GM21528 (cell line): ENCODE measurements around the gene WDR48.
A peak's percentile ranks its signal among the peaks of the same experiment; 100 is the strongest.

Source experiments
- ATAC-seq: cut with Tn5 transposase; IDR thresholded peaks from one replicate; pipeline ENCODE4 v1.9.1; 2021; ENCODE audit warnings: mild to moderate bottlenecking, moderate library complexity; ENCODE audit not compliant: unreplicated experiment, low FRiP score

WDR48 gene

DNA sequence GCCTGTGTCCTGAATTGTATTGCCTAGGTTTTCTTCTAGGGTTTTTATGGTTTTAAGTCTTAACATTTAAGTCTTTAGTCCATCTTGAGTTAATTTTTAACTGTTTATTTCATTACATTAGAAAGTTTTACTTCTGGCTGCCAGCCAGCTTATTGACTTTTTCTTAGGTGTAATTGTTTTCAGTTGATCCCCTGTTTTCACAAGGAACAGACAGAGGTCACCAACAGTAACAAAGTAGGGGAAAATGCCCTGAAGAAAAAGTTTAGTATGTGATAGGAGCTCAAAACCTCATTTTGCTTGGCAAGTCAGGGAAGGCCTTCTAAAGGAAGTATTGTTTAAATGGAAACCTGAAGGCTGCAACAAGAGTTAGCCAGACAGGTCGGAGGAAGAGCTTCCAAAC, 10.4 kb downstream of the WDR48 start:
- ATAC-seq = no peak

DNA sequence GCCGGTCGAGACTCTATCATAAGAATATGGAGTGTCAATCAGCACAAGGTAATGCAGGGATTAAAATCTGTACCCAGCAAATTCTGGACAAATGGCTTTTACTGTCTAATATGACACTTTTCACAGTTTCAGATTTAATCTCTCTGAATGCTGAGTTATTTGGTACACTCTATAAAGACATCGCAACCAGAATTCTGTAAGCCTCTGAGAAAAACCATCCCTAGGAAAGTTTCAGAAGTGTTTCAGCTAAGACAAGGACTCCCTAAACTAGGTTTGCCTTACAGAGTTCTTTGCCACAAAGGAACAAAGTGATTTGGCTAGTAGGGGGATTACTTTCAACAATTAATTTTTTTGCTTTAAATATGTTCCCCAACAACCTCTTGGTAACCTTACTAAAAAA, 11.3 kb downstream of the WDR48 start:
- no peak for ATAC-seq

DNA sequence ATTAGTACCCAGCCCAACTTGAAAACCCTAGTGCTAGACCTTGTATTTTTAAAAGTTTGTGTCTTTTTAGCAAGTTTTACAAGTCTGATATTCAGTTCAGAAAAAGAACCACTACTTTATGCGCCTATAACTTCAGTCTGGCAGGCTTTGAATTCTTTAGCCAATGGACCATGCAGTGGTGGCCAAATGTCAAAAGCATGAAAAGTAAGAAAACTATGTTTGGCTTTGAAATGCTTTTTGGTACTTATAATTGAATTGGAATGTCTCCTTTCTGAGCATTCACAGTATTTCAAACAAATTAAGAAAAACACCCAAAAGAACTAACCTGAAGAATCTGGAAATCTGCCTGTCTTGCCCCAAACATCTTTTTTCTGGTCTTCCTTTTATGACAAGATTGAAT, 12.8 kb downstream of the WDR48 start:
- ATAC-seq = no peak

DNA sequence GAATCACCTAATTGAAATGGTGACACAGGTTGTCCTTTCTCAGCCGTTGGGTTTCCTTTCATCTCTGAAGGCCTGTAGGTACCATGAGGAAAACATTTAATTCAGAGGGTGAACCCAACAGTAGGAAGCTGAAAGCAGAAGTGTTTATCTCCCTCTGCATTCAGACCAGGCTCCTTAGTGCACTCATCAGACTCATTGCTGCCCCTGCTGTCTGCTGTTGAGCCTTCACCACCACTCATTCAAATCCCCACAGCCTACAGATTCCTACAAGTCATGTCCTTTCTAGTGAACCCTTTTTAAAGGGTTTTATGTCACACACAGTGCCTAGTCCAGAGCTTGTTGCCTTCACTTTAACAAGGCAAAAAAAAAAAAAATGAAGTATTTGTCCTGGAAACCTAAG, 13.4 kb downstream of the WDR48 start:
- peak; percentile 95 for ATAC-seq

DNA sequence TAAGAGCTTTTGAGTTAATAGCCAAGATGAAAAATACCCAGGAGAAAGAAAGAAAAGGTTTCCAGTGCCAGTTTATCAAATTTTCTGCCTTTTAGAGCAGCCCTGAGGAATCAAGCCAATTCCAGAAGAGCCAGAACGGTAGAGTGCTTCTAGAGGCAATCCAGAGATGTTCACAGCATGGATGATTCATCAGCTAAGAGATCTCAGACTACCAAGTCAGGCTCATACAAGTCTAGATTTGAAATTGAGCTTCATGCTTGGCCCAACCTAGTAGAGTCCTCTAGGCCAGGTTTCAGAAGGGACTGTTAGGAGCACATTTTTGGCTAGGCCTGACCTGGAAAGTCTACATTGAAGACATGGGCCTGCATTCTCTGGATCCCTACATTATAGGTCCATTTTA, 15.5 kb downstream of the WDR48 start:
- no peak for ATAC-seq

DNA sequence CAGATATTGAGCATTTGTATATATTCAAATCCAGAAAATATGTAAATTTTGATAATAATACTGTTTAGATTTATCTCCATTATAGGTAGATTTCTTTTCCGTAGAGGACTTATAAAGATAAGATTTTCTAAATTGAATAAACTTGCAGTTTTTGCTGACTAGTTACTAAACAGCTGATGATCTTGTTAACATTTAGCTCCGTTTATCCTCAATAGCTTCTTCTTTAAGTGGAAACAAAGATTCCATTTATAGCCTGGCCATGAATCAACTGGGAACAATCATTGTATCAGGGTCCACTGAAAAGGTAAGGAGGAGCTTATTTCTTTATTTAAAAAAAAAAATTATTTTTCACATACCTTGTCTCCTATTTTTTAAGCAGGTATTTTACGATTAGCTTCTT, 16.7 kb downstream of the WDR48 start:
- ATAC-seq = no peak

DNA sequence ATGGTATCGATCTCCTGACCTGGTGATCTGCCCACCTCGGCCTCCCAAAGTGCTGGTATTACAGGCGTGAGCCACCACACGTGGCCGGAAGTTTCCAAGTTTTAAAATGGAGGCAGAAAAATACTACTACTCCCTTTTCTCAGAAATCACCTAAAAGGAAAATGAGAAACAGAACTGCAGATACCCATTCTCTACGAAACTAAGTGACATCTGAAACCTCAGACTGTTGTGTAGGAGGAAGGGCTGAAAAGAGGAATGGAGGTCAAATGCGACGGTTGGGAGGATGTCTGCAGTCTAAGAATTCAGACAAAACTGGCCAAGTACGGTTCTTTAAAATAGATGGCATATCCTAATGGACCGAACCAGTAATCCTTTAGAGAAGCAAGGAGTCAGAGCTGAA, 24.1 kb downstream of the WDR48 start:
- no peak for ATAC-seq

DNA sequence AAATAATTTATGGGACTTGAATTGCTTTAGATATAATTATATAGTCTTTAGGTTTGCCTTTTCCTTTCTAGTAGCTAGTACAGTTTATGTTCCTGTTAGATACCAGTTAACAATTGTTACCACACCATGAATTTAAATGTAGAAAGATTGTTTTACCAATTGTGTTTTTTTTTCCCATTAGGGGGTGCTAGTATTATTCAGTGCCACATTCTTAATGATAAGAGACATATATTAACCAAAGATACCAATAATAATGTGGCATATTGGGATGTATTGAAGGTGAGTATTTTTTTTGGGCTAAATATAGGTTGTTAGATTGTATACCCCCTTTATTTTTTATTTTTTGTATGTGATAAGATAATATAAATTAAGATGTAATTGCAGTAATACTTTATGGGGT, 27.7 kb downstream of the WDR48 start:
- ATAC-seq = no peak

DNA sequence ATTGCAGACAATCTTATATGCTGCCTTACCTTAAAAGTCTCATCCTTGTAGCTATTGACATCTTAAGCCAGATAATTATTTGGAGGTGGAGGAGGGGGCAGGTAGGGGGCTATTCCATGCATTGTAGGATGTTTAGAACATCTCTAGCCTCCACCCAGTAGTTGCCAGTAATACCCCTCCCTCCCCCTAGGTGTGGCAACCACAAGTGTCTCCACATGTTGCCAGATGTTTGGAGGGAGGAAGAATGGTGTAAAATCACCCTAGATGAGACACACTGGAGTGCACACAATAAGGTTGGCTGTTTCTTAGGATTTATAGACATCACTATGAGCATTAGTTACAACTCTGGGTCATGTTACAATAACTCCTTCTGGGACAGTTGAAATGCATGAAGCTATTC, 28.2 kb downstream of the WDR48 start:
- no peak for ATAC-seq

DNA sequence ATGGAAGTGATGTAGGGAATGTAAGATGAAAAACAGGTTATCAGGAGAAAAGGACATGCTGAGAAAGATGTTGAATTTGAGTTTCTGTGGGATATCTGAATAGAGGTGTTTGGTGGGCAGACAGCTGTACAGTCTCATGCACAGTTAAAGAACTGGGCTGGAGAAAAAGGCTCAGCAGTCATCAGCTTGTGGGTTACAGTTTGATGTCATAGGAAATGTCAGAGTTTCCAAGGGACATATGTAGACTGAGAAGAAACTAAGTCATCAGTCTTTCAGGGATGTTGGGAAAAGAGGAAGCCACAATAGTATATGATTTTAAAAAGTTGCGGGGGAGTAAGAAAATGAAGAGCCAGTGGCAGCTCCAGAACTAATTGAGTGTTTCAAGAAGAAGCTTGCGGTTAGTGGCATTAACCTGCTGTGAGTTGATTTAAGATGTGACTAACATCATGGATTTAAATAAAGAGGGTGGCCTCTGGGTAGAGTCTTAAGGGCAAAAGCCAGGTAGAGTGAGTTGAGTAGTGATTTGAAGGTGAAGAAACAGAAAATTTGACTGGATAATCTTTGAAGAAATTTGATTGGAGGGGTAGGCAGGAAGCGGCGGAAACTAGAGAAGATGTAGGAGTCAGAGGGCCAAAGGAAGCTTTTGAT, 31.0 kb downstream of the WDR48 start:
- no peak for ATAC-seq

DNA sequence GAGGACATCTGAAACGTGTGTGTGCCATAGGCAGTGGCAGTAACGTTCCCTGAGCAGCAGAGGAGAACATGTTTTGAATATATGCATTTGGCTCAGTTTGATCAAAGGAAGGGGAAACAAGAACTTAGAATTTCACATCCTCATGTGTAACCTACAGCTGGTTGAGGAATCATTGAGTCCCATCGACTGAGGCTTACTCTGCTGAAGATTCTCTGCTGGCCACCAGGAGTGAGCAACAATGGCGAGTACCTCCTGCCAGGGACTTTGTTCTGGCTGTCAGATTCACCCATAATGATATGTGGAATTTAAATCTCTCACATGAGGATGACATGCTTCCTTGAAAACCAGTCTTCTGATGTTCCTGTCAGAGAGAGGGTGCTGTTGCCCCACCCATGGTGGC, 34.3 kb downstream of the WDR48 start:
- no peak for ATAC-seq

DNA sequence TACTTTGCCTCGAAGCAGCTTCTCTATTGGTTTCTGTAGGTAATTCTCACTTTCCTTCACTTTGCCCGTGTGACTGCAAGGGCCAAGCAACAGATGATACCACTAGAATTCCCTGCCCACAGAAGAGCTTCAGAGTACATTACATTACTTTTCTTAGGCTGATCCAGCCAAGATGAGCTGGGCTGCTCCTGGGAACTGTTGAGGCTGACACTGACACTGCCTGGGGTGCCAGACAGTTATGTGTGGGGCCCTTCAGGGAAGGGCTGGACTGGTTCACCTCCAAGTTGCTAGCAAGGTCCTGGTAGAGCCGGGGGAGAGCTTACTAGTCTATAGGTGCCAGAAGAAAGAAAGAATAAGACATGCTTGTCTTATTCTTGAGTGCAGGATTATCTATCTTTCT, 36.6 kb downstream of the WDR48 start:
- ATAC-seq = no peak

DNA sequence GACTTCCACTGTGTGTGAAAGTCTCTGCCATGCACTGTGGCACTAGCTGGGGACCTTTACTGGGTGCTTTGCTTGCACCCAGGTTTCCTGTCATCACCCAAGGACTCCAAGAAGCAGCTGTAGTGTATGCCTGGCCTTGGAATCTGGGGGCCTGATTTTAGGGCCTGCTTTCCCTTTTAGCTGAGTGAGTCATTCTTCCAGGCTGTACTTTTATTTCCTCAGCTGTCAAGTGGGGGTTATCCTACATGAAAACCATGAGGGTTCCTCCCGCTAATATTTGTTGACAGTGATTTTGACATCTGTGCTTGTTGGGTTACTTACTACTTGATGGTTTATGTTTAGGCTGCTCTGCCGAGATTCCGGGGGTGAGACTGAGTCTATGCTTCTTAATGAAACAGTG, 37.1 kb downstream of the WDR48 start:
- ATAC-seq = no peak

DNA sequence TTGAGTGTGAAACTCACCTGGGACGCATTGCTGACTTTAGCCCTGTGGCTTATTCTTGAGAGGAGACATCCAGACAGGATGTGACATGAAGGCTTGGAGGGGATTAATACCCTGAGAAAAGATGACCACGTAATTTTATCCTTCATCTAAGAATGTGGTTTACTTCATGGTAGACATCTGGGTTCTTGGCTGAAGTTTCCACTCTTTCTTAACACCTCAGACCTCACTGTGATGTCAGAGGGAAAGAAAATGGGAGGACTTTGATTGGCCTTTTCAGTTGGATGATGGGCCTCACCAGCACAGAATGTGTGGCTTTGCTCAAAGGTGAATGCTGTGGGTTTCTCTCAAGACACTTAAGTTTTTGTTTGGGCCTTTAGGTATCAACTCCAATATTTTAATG, 39.1 kb downstream of the WDR48 start:
- no peak for ATAC-seq

DNA sequence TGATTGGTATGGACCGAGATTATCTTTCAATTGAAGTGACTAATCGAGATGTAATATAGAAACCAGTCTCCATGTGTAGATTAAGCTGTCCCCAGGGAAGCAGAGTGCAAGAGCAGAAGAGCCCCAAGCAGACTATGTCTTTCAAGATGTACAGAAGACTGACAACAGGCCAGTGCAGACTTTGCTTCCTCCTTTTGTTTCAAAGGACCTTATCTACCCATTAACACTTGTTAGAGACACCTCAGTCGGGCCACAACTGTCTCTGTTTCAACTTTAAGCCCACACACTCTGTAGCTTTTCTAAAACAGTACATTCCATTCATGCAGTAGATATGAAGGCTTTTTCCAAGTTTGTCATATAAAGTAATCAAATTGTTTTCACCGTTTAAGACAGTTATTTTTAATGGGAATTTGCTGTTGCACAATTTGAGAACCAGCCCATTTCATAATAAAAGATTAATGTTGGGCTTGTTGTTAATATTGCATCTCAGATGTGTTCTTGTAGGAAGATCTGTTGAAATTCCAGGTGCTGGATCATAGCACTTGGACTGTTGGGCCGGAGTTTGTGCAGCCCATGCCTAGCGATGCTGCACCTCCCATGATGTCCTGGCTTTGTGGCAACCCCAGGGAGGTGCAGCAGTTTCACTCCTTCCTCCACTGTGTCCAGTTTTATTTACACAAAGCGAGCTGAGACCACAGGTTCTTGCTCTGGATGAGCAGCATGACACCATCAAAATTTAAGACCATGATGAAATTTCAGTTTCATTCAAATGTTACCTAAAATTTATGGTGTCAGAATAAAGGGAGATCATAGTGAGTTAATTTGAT, 43.2 kb downstream of the WDR48 start:
- ATAC-seq = no peak

DNA sequence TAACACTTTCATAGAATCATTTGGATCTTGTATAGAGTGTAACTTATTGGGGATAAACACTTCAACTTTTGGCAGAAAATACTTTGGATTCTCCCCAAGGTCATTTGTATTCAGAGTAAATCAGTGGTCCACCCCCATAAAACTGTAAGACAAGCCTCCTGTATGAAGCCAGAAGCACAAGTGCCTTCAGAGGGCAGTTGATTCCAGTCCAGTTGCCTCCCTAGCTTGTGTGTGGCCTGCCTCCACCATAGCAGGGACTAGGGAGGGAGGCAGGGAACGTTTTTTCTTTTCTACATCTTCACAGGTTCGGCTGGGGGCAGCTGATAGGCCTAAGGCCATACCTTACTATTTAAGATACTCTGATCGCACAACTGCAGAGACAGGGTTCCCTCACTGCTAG, 44.0 kb downstream of the WDR48 start:
- no peak for ATAC-seq

DNA sequence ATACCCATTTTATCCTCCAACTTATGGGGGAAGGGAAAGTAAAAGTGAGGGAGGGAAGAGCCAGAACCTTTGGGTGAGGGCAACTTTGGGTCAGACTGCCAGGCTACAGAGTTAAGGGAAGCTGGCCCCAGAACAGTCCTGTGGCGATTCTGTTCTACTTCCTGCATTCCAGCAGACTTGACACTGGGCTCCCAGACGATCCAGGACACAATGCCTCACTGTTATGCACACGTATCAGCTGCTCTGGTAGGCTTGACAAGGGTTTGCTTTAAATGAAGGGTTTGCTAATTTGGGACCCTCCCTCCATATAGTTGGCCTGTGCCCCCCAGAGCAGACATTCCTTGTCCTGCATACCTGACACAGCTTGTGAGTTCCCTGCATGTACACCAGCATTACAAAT, 45.0 kb downstream of the WDR48 start:
- no peak for ATAC-seq

DNA sequence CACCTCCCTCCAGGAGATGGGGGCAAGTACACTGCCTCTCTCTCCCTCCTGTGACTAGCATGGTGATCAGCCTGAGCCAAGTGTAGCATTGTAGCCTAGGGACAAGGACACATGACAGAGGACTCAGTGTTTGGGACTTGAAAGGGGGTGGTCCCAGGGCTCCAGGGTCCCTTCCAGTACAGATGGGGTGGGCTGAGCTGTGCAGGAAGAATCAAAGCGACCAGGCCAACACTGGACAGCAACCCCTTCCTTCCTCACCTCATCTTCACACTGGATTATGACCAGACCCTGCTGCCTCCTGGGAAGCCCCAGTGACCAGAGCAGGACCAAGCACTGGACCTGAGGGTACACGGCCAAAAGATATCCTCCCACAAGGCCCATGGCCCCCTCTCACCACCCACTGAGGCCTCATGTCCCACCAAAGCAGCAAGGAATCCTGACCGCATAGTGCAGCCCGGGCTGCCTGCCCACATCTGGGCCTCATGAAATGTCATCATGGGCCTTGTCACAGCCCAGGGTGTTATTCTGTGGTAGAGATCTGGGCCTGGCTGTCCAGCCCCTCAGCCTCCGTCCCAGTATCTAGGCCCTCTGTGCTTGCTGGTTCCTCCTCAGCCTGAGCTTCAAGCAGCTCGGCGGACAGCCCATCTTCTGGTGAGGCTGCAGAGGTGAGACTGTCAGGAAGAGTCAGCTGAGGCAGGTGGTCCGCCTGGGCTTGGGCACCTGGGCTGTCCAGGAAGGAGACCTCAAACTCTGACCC, 46.1 kb downstream of the WDR48 start:
- no peak for ATAC-seq

DNA sequence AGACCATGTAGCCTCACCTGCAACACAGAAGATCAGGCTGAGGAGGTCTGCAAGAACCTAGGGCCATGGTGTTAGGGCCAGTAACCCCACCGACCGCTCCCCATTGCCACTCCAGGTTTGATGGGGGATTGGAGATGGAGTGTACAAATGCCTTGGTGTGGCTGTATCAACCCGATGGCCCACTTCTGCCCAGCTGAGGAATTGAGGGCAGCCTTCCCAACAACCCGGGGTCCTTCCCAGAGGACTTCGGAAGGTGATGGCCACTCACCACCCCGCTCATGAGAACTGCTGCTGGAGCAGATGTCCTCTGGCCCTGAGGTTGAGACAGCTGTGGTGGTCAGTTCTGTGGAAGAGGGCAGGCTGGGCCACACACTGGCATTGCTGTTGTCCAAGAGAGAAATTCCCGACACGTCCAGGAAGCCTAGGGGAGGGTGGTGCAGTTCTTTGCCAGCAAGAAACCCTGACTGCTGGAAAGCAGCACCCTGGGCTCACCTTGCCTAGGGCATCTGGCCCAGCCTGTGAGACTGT, 46.7 kb downstream of the WDR48 start:
- ATAC-seq = no peak

DNA sequence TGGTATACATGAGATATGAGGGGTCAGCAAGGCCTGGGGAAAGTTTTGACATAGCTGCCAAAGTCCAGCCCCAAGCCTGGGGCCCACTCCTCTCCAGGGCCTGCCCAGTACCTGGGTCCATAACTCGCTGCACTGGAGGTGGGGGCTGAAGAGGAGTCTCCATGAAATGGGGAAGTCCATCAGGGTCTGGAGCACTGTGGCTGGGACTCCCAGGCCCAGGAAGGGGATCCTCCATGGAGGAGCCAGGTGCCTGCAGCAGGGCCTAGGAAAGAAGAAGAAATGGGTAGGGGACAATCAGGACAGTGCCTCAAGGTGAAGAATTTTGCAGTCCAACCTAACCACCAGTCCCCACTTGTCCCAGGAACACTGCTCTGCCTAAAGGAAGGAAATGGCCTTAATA, 47.4 kb downstream of the WDR48 start:
- ATAC-seq = no peak

DNA sequence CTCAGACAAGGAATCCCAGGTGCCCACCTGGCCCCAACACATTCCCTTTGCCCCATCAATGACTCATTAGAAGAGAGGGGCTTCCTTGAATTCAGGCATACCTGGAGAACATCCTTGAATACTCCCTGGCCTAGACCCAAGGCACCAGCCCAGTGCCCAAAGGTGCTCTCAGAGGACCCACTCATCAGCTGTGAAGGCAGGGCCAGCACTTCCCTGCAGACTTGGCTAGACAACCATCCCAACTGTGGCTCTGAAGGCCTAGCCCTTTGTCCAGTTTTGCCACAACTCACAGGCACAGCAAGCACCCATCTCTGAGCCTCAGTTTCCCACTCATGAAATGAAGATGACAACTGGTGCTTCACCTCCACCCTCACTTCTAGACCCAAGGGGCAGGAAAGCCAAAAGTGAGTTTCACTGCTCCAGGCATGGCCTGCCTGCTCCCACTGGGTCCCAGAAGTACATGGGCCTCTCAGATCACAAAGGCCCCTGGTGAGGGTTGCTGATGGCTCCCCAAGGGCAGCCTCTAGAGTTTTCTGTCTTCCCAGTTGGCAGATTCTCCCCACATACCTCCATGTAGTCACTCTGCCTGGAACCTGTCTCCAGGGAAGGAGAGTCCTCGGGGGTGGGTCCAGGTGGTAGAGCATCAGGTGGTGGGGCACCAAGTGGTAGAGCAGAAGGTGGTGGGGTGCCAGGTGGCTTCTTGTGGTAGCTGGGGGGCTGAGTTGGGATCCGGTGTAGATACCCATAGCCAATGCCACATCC, 48.1 kb downstream of the WDR48 start:
- ATAC-seq = no peak
